B cell (primary cell): ENCODE data around the gene GIMAP8. TPM values are rescaled to one million over a fixed set of nuclear protein-coding genes. Genes with fewer than 3 reads are reported as not detected.

Experiments used
- ATAC-seq: fragments of 200-7000 bp; cut with Tn5 transposase; one replicate; pipeline ENCODE4 v1.10.0; 2021; ENCODE audit warnings: low read depth, mild to moderate bottlenecking, moderate number of reproducible peaks, moderate library complexity
- CTCF ChIA-PET: fragments of 350-600 bp; sonication (Branson Sonifier 250); formaldehyde crosslinking; loops from one replicate; lab custom pipeline; 2021; ENCODE audit warnings: antibody characterized with exemption, inconsistent platforms; lab: Charles Lee
- POLR2A ChIA-PET: fragments of 350-600 bp; sonication (Branson Sonifier 250); formaldehyde crosslinking; loops from one replicate; lab custom pipeline; 2021; ENCODE audit warnings: antibody characterized with exemption; lab: Charles Lee
- DNase-seq: peaks from one replicate; pipeline ENCODE4 v3.0.0; 2013
- H2AFZ ChIP-seq: 2 replicates; pipeline ENCODE4 v1.6.1; 2012; ENCODE audit warnings: mild to moderate bottlenecking, low read depth, low read length; ENCODE audit not compliant: insufficient read depth, poor library complexity, severe bottlenecking
- H3K27ac ChIP-seq, 2 donors: 1 replicate in 1 of 2; 2 replicates in 1 of 2; pipeline ENCODE4 v1.5.1; 2012 to 2013; ENCODE audit warnings: low read length in 2 of 2, mild to moderate bottlenecking in 2 of 2, moderate library complexity in 1 of 2
- H3K27me3 ChIP-seq, 4 experiments: fragments of 200-600 bp in 1 of 4; sonication (generic) in 1 of 4; replicated peaks in 1 of 4; 1 replicate in 2 of 4; 2 replicates in 2 of 4; pipeline versions ENCODE4 v1.6.1 to v1.7.0; 2013 to 2016; ENCODE audit warnings: low read length in 3 of 4, mild to moderate bottlenecking in 2 of 4, mixed read lengths in 1 of 4, moderate library complexity in 1 of 4; ENCODE audit not compliant: insufficient read depth in 4 of 4, control insufficient read depth in 3 of 4; ENCODE audit errors: control extremely low read depth in 1 of 4
- H3K36me3 ChIP-seq, 2 experiments: replicated peaks in 1 of 2; 1 replicate in 1 of 2; 2 replicates in 1 of 2; pipeline versions ENCODE4 v1.6.1 to v1.7.1; 2013; ENCODE audit warnings: low read length in 1 of 2; ENCODE audit not compliant: insufficient read depth in 2 of 2, control insufficient read depth in 1 of 2; ENCODE audit errors: control extremely low read depth in 1 of 2, extremely low read depth in 1 of 2
- H3K4me1 ChIP-seq, 2 donors: fragments of 200-600 bp in 1 of 2; sonication (generic) in 1 of 2; 1 replicate in 1 of 2; 2 replicates in 1 of 2; pipeline versions ENCODE4 v1.5.1 to v1.6.1; 2013 to 2017; ENCODE audit warnings: low read length in 2 of 2; ENCODE audit not compliant: control insufficient read depth in 2 of 2, insufficient read depth in 2 of 2
- H3K4me2 ChIP-seq: replicated peaks from 2 replicates; pipeline ENCODE3; 2012; ENCODE audit warnings: mild to moderate bottlenecking, low read depth, low read length; ENCODE audit not compliant: poor library complexity, severe bottlenecking
- H3K4me3 ChIP-seq, 5 experiments: fragments of 200-600 bp in 1 of 5; sonication (generic) in 1 of 5; 1 replicate in 3 of 5; 2 replicates in 2 of 5; pipeline versions ENCODE4 v1.5.1 to v1.7.0; 2011 to 2016; ENCODE audit warnings: low read length in 4 of 5, mild to moderate bottlenecking in 4 of 5, low read depth in 2 of 5, control low read depth in 1 of 5, moderate library complexity in 1 of 5; ENCODE audit not compliant: insufficient read depth in 1 of 5; ENCODE audit errors: control extremely low read depth in 1 of 5, extremely low read depth in 1 of 5
- H3K79me2 ChIP-seq: fragments of 200-600 bp; sonication (generic); one replicate; pipeline ENCODE4 v1.6.0; 2016; ENCODE audit warnings: low read length; ENCODE audit not compliant: control insufficient read depth, insufficient read depth
- H3K9ac ChIP-seq: fragments of 200-600 bp; sonication (generic); 2 replicates; pipeline ENCODE4 v1.6.1; 2017; ENCODE audit warnings: mild to moderate bottlenecking, low read length, moderate library complexity
- H3K9me3 ChIP-seq, 3 donors: one replicate each; pipeline versions ENCODE4 v1.6.1 to v1.7.1; 2013; ENCODE audit warnings: low read length in 2 of 3; ENCODE audit not compliant: control insufficient read depth in 2 of 3, insufficient read depth in 1 of 3; ENCODE audit errors: control extremely low read depth in 1 of 3
- H4K20me1 ChIP-seq: 2 replicates; pipeline ENCODE4 v1.6.0; 2012; ENCODE audit warnings: mild to moderate bottlenecking, low read length; ENCODE audit not compliant: insufficient read depth, control insufficient read depth, poor library complexity, severe bottlenecking
- H3K27ac Mint-ChIP-seq: one replicate; pipeline ENCODE4 v1.8.0; 2021; ENCODE audit warnings: mixed read lengths
- H3K27me3 Mint-ChIP-seq: one replicate; pipeline ENCODE4 v1.8.0; 2021; ENCODE audit warnings: mixed read lengths
- H3K4me1 Mint-ChIP-seq: one replicate; pipeline ENCODE4 v1.8.0; 2021; ENCODE audit warnings: mixed read lengths
- H3K4me3 Mint-ChIP-seq: one replicate; pipeline ENCODE4 v1.8.0; 2021; ENCODE audit warnings: mixed read lengths
- H3K9me3 Mint-ChIP-seq: one replicate; pipeline ENCODE4 v1.8.0; 2022; ENCODE audit warnings: mixed read lengths; ENCODE audit not compliant: insufficient read depth
- EZH2 ChIP-seq: IDR thresholded peaks from 2 replicates; pipeline ENCODE4 v1.6.1; 2012; ENCODE audit warnings: borderline replicate concordance, low read depth, mild to moderate bottlenecking, moderate library complexity, low read length; ENCODE audit not compliant: insufficient read depth, poor library complexity, severe bottlenecking
- WGBS: methylation state at CpG from one replicate; pipeline ENCODE4 v1.1.5; 2013; ENCODE audit warnings: missing lambda C conversion rate; ENCODE audit not compliant: insufficient coverage; 5-methylcytosine and 5-hydroxymethylcytosine counted together
- intact Hi-C: fragments of 100-400 bp; cut with micrococcal nuclease; formaldehyde crosslinking; loops from one replicate; pipeline ENCODE4 v1.10.0; 2022
- polyA plus RNA-seq: library from polyadenylated mRNA; depleted of rRNA; stranded (reverse); fragments of >200 nt; gene quantifications from 2 replicates; pipeline ENCODE4 v1.2.3, GENCODE V29; 2012
- total RNA-seq, 2 donors: library from RNA; stranded (reverse); fragments of 120-200 nt in 1 of 2; gene quantifications; 1 replicate in 1 of 2; 2 replicates in 1 of 2; pipeline versions ENCODE4 v1.2.3 to v1.2.4, GENCODE V29; 2013 to 2022
- TF ChIP-seq, protein P1 (sequence below): fragments of 200-600 bp; IDR thresholded peaks from one replicate; pipeline ENCODE4 v1.8.0; 2022; ENCODE audit warnings: antibody characterized with exemption, mild to moderate bottlenecking

GIMAP8 gene
- total and polyA plus RNA-seq, 2 donors (not counting 1 experiment from before 2014, with no cell fraction given): 0.34 to 0.47 TPM

DNA sequence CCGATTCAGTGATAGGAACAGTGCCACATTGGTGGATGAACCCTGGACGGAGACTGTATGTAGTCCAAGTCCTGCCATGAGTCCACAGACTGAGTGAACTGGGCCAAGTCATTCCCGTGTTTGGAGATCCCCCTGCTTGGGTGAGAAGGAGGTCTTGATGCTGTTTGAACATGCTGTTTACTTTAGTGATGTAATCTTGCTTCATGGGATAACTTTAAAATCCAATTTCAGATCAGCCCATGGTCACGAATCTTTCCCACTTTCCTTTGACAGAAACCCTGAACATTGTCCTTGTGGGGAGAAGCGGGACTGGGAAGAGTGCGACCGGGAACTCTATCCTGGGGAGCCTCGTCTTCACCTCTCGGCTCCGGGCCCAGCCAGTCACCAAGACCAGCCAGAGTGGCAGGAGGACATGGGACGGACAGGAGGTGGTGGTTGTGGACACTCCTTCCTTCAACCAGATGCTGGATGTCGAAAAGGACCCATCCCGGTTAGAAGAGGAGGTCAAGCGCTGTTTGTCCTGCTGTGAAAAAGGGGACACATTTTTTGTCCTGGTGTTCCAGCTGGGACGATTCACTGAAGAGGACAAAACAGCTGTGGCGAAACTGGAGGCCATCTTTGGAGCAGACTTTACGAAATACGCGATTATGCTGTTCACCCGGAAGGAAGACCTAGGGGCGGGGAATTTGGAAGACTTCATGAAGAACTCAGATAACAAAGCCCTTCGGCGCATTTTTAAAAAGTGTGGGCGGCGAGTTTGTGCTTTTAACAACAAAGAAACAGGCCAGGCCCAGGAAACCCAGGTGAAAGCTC lies 26.6 kb downstream of the GIMAP8 start:
- H3K36me3 ChIP-seq: no peaks in the 10 kb centered on the region

More for the DNA sequence above, 26.6 kb downstream of the GIMAP8 start:
- TF ChIP-seq EZH2: no peak
- TF ChIP-seq, protein P1, sequence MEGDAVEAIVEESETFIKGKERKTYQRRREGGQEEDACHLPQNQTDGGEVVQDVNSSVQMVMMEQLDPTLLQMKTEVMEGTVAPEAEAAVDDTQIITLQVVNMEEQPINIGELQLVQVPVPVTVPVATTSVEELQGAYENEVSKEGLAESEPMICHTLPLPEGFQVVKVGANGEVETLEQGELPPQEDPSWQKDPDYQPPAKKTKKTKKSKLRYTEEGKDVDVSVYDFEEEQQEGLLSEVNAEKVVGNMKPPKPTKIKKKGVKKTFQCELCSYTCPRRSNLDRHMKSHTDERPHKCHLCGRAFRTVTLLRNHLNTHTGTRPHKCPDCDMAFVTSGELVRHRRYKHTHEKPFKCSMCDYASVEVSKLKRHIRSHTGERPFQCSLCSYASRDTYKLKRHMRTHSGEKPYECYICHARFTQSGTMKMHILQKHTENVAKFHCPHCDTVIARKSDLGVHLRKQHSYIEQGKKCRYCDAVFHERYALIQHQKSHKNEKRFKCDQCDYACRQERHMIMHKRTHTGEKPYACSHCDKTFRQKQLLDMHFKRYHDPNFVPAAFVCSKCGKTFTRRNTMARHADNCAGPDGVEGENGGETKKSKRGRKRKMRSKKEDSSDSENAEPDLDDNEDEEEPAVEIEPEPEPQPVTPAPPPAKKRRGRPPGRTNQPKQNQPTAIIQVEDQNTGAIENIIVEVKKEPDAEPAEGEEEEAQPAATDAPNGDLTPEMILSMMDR: no peak
- Histone ChIP-seq H3K27me3 (peaks cover 0 to 2% (median 0%) of the 10 kb centered on the region in 4 experiments), H3K4me3 (no peak overlapping the region), H2AFZ (no peak overlapping the region), H3K9me3 (no peaks in the 10 kb centered on the region), H4K20me1 (no peaks in the 10 kb centered on the region), H3K27ac (no peak overlapping the region), H3K9ac (no peak overlapping the region), H3K4me1 (peaks cover 0 to 7% of the 10 kb centered on the region in 2 donors), H3K4me2 (no peak overlapping the region), H3K79me2 (no peaks in the 10 kb centered on the region)
- no peak overlapping the region for H3K4me3 Mint-ChIP-seq
- DNase-seq: no peak
- WGBS: 95% methylated on average over 23 of the region's 25 CpGs
- peaks cover 5% of the 10 kb centered on the region for H3K4me1 Mint-ChIP-seq
- ATAC-seq: no peak
- H3K27ac Mint-ChIP-seq: no peak overlapping the region
- H3K27me3 Mint-ChIP-seq: peaks cover 14% of the 10 kb centered on the region
- ChIA-PET POLR2A (no interaction called here), CTCF (no interaction called here)
- H3K9me3 Mint-ChIP-seq: no peaks in the 10 kb centered on the region
- intact Hi-C loops: no loop called here
